ENCODE results near the gene ZNF503. TPM values are rescaled to one million over a fixed set of nuclear protein-coding genes. Genes with fewer than 3 reads are reported as not detected.
"Not testable (repeated sequence)": the region's sequence is repeated elsewhere in the genome, so short reads cannot be mapped to it uniquely, and the experiment has no call there.

The ZNF503 gene
- total RNA-seq, 1 donor, result 29.8 TPM

GRCh38 chr10:75367901-75368300 is 33.7 kb downstream of the ZNF503 start:
- DNase-seq (ENCODE audit: low read depth), result no peak
- no peak overlapping the region for H3K4me3 ChIP-seq (ENCODE audit: low read depth, low read length)
- TF ChIP-seq CTCF (IDR thresholded peaks at IDR 0.05; ENCODE audit: insufficient read depth, low read length), result no peak

DNA sequence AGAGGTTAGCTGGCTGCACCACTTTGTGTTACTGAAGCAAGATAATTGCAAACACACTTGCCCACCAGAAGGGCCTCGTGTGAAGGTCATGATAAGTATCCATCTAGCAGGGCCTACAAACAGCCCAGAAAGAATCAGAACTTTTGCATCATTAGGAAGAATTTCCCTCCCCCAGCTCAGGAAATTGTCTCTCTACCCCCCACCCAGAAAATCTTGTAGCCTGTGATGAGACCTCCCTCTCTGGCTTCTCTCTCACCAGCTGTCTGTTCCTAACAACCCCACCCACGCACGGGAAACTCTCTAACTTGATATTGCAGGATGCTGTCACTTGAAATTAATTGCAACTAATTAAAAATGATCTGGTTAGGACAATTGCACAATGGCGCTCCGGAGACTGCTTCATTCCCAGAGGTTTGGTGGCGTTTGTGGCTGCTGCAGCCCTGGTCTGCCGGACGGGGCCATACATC is 34.5 kb downstream of the ZNF503 start:
- H3K4me3 ChIP-seq (ENCODE audit: low read depth, low read length), result no peak overlapping the region
- no peak for DNase-seq (ENCODE audit: low read depth)
- TF ChIP-seq CTCF (IDR thresholded peaks at IDR 0.05; ENCODE audit: insufficient read depth, low read length), result no peak

GRCh38 chr10:75363431-75363830 is 38.1 kb downstream of the ZNF503 start:
- no peak for DNase-seq (ENCODE audit: low read depth)
- TF ChIP-seq CTCF (IDR thresholded peaks at IDR 0.05; ENCODE audit: insufficient read depth, low read length), result no peak
- H3K4me3 ChIP-seq (ENCODE audit: low read depth, low read length), result no peak overlapping the region

- not testable (repeated sequence) for H3K4me3 ChIP-seq (ENCODE audit: low read depth, low read length); DNase-seq (ENCODE audit: low read depth)
Observed at GRCh38 chr10:75359876-75360275, 41.7 kb downstream of the ZNF503 start.

DNA sequence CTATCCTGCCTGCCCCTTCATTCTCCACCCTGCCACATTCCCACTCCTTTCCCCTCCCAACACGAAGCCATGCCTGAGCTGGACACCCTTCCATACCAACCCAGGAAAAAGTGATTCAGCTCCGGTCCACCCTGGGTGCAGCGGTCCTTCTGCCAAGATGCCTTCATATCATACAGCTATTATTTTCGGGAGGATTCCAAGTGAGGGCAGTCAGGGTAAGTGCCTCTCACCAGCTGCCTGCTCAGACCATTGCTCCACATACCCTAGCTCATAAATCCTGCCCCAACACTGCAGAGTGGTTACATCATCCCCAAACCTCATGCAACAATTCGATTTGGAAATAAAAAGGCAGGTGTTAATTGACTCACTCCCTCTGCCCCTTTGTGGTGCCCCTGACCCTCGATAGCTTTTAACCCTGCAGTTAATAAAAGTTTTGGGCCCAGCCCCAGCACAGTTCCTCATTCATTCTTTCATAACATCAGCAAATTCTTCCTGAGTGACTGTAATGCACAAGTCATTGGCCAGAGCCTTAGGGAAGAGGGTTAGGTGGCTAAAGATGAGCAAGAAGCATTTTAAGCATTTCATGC is 42.6 kb downstream of the ZNF503 start:
- TF ChIP-seq CTCF (IDR thresholded peaks at IDR 0.05; ENCODE audit: insufficient read depth, low read length), result no peak
- peak; percentile 86 for DNase-seq (ENCODE audit: low read depth)
- H3K4me3 ChIP-seq (ENCODE audit: low read depth, low read length), result no peak overlapping the region

DNA sequence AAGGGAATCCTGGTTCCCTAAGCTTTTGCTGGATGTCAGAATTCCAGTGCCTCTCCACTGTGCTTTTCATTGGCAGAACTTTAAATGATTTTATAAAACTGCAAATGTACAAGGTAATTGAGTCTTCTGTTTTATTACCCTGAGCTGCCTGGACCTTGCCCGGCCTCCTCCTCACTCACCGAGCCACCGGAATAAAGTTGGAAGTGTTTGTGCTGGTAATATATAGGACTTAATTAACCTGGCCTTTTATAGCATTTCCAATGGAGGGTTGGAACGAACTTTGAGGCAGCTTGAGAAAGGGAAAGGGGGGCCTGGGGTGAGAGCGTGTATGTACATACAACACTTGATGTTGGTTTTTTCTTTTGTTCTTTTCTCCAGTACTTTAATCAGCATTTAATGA is 43.4 kb downstream of the ZNF503 start:
- TF ChIP-seq CTCF (IDR thresholded peaks at IDR 0.05; ENCODE audit: insufficient read depth, low read length), result no peak
- H3K4me3 ChIP-seq (ENCODE audit: low read depth, low read length), result no peak overlapping the region
- no peak for DNase-seq (ENCODE audit: low read depth)

- no peak for TF ChIP-seq CTCF (IDR thresholded peaks at IDR 0.05; ENCODE audit: insufficient read depth, low read length)
- DNase-seq (ENCODE audit: low read depth), result no peak
- no peak overlapping the region for H3K4me3 ChIP-seq (ENCODE audit: low read depth, low read length)
Observed at GRCh38 chr10:75357500-75357899, 44.1 kb downstream of the ZNF503 start.
